Measurements from ENCODE around the gene PAFAH1B2. TPM values are rescaled to one million over a fixed set of nuclear protein-coding genes. Genes with fewer than 3 reads are reported as not detected.
"Not testable (repeated sequence)": the region's sequence is repeated elsewhere in the genome, so short reads cannot be mapped to it uniquely, and the experiment has no call there.

PAFAH1B2 gene, protein sequence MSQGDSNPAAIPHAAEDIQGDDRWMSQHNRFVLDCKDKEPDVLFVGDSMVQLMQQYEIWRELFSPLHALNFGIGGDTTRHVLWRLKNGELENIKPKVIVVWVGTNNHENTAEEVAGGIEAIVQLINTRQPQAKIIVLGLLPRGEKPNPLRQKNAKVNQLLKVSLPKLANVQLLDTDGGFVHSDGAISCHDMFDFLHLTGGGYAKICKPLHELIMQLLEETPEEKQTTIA
- 10 to 100 TPM; 81.9 to 85.5 TPM for total RNA-seq

DNA sequence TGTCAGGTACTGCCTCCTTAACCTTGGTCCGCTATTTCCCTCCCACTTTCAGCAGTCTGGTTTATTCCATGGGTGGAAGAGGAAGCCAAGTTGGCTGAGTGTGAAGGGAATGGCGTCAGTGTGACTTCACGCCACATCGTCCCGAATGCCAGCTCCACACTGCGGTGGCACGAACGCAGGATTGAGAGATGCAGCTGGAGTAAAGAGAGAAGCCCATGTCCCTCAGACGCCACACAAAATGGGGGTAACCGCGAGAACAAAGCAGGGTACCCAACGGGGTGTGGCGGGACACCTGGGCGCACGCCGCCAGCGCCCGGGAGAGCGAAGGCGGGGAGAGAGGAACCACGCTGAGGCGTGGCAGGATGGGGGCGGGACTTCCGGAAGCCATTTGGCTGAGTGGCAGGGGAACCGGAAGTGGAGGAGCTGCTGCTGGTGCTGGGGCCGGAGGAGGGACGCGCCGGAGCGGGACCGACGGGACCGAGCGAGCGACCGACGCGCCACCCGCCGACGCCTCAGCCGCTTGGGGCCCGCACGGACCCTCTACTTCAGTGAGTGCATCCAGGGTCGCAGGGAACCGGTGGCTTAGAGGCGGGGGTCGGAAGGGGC, at the start of gene PAFAH1B2:
Gene PAFAH1B2, plus strand, starts transcription at position 417 of the 606 bp plus-strand sequence. CDS start 8,161 bp downstream, outside the sequence.
- ChIA-PET POLR2A (interaction anchor here (0.6 to 1.6 kb wide), 7 partner anchors 22 to 839 kb away, joined by 3 to 10 read pairs (median 6); partner anchors contain the start of genes PCSK7, RNF214 and SIDT2), CTCF (interaction anchor here (0.8 to 2.4 kb wide), 5 partner anchors 22 to 234 kb away, joined by 3 to 8 read pairs (median 4); partner anchors contain the start of gene PCSK7)

DNA sequence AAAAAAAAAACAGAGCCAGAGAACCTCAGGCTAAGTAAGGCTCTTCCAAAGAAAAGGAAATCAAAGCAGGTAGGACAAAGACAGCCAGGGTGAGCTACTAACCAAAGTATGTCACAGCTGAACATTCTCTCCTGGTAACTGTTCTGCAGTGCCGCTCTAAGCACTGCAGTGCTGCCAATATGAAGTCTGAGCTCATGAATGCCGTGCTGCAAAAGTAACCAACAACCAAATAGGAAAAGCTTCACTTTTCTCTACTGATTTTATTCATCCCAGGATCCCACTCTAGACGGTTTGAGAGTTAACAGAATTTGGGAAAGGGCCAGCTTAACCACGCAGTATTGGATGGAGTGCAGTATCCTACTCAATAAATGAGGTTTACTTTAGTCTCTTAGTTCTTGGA, 49.3 kb upstream of the PAFAH1B2 start:
- ChIA-PET POLR2A (interaction anchor here (0.7 to 1.5 kb wide), 3 partner anchors 11 to 83 kb away, joined by 3 to 5 read pairs (median 4); no protein-coding TSS in a partner anchor), CTCF (interaction anchor here (0.7 to 1.4 kb wide), 6 partner anchors 10 to 304 kb away, joined by 3 to 6 read pairs (median 4); no protein-coding TSS in a partner anchor)

DNA sequence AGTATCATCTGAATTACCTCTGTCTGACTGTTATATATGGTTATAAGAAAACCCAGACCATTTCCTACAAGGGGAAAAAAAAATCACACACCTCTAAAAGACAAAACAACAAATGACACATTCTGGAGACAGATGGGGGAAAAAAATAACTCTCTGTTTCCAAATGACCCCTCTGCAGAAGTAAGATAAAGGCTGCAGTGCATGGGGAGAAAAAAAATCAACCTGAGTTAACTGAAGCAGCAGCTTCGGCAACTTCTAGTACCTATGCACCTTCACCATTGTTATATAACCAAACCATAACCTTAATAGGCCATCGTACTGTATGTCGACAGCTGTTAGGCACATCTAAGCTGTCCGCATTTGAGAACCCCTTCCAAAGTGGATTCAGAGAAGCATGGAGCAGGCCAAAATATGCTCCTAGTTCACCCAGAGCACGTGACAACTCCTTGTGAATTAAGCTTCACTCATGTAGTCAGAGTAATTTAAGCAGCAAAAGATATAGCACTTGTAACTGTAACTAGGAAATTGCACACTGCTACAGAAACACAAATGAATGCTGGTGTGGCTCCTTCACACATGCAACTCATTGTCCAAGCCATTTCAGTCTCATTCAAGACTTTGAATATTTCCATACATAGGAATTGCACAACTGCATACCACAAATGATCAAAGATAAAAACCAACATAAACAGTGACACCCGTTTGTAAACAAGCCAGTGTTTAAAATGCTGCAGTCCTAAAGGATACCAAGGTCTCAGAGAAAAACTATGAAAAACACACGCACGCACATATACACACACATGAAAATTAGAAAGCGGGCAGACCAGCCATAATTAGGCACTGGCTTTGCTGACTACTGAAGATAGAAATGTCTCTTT, 48.6 kb upstream of the PAFAH1B2 start:
- CTCF ChIA-PET = interaction anchor here (0.7 to 1.4 kb wide), 7 partner anchors 9 to 305 kb away, joined by 3 to 6 read pairs (median 3); no protein-coding TSS in a partner anchor

DNA sequence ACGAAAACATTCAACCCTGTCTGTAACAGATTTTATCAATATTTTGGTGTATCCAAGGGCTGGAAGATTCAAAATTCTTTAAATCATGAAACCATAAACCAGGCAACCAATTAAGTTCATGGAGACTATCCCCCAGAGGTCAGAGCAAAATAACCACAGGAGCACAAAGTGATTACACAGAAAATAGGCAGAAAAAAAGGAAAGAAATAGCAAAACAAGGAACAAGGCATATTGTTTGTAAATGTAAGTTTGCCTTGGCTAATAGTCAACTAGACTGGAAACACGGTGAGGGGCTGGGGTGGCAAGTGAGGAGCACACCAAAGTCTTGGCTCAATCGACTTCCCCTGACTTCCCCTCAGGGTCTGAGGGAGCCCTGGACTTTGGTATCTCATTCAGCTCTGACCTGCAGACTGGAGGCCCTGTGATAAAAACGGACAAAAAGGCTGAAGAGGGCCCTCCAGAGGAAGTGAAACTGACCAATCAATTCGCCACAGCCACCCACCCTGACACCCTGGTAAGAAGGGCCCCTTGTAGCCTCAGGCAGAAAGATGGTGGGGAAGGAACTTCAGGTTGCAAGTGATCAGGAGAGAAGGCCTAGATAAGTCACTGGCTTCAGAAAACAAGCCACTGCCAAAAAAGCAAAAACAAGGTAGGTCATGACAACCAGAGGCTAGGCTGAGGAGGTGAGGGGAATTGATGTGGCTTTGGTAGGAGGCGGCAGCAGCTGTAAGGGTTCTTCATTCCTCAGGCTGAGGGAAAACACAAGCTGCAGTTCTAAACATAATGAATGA, 47.7 kb upstream of the PAFAH1B2 start:
- POLR2A ChIA-PET = interaction anchor here (0.7 to 1.6 kb wide), 6 partner anchors 69 to 260 kb away, joined by 3 to 4 read pairs (median 4); no protein-coding TSS in a partner anchor
- CTCF ChIA-PET = no interaction called here

More for the DNA sequence above, 48.6 kb upstream of the PAFAH1B2 start:
- POLR2A ChIA-PET = interaction anchor here (0.7 to 1.5 kb wide), 3 partner anchors 10 to 84 kb away, joined by 3 to 5 read pairs (median 4); no protein-coding TSS in a partner anchor

DNA sequence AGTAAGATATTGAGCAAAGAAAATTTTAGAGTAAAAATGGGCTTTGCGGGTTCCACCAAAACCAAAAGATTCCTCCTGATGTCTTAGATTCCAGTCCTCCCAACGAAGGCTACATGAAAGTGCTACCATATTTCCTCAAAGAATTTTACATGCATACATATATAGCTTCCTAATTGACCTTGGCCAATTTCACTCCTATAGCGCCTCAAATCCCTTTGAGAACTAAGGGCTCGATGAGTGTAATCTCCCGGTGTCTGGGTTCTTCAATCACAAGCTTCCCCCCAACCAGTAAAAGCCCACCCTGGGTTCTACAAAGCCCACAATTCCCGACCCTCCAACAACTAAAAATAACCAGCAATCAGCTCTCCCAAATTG, 47.1 kb upstream of the PAFAH1B2 start:
- POLR2A ChIA-PET = interaction anchor here (0.7 to 1.9 kb wide), 7 partner anchors 70 to 261 kb away, joined by 3 to 5 read pairs (median 4); no protein-coding TSS in a partner anchor
- CTCF ChIA-PET = no interaction called here

DNA sequence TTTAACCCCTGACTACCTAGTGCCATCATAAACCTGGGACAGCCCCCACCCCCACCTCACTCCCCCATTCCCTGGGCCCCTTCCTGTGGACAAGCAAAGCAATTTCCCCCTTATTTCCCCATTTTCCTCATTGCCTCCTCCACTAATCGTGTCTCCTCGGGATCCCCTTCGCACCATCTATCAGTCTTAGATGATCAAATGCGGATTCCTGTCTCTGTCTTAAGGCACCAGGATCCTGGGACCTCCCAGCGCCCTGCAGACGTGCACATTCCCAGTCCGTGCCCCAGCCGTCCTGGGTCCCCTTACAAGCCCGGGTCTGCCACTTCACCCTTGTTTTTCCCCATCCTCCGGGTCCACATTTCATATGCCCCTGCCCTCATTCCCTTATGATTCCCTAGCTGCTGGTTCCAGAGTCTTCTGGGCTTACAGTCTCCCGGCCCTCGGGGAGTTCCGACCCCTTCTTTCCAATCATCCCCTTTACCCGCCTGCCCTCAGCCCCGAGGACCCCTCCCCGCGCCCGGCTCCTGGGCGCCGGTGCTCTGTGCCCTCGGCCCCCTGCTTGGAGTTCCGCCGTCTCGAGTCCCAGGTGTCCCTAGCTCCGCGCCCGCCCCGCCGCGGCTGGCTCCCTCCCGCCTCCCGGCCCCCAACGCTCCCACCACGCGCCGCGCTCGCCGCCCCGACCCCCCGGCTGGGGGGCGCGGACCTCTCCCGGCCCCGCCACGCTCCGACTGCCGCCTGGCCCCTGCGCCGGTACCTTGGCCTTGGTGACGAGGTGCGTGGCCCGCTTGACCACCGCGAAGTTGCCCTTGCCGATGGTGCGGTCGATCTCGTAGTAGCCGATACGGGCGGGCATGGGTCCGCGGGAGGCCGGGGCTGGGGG, 46.5 kb upstream of the PAFAH1B2 start:
- ChIA-PET CTCF (interaction anchor here (1.3 kb wide), 1 partner anchor 245 kb away, joined by 5 read pairs; no protein-coding TSS in a partner anchor), POLR2A (interaction anchor here (0.5 to 1.9 kb wide), 9 partner anchors 37 to 262 kb away, joined by 3 to 8 read pairs (median 4); no protein-coding TSS in a partner anchor)

DNA sequence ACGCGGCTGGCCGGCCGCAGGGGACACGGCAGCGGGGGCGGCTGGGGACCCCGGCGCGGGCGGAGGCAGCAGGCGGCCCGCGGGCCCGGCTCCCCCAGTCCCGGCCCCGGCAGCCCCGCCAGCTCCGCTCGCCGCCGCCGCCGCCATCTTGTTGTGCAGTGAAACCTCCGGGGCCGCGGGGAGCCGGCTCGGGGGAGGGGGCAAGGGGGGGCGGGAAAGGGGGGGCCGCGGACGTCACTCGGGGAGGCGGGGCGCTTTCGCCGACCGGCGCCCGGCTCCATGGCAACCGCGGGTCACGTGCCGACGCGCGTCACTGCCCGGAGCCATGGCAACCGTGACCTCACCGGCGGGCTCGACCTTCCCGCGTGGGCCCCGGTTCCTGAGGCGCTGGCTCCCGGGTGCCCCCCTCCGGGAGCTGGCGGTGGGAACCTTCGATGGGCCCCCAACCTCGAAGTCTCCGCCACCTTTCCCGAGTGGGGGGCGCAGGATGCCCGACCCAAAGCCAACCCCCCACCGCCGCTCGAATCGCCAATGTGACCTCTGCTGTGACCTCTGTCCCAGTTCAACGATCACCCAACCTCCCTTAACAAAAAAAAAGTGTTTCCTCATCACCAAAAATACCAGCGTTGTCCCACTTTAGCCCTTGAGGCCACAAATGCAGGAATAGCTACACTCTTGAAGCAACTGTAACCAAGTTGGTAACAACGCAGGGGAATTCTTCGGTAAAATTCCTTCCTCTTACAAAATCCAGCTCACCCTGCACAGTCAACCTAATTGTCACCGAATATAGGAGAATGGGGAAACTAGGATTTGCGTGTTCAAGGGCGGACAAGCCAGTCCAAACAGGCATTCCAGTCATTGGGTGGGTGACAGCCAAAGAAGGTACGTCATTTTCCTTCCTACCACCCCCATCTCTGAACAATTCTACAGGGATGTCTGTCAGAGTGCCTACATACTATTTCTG, 45.5 kb upstream of the PAFAH1B2 start, which contains the start of gene SIK3:
Gene SIK3, minus strand, starts transcription at position 160 of the 964 bp plus-strand sequence. Its CDS starts 13 bp downstream, at position 147.
- POLR2A ChIA-PET = interaction anchor here (1.1 to 1.9 kb wide), 5 partner anchors 9 to 308 kb away, joined by 3 to 5 read pairs (median 4); no protein-coding TSS in a partner anchor
- CTCF ChIA-PET = interaction anchor here (0.6 to 1.8 kb wide), 3 partner anchors 128 to 246 kb away, joined by 3 to 5 read pairs (median 4); no protein-coding TSS in a partner anchor

DNA sequence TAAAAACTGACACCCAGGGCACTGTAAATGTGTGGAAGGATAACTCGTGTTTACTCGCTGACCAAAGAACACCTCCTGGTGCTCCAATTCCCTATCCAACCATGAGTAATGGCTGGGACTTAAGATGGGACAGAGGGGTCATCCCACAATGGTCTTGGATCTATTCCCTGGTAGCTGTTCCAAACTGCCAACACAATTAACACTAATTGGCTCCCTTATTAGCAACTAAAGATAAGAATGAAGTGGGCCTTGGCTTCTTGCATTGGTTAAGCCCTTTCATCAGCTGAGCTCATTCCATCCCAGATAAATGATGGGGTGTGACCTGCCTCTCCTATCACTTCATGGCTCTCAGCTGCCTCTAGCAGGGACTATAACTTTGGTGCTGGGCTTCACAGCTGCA, 44.4 kb upstream of the PAFAH1B2 start:
- POLR2A ChIA-PET = no interaction called here
- CTCF ChIA-PET = interaction anchor here (1.8 kb wide), 1 partner anchor 127 kb away, joined by 4 read pairs; no protein-coding TSS in a partner anchor

DNA sequence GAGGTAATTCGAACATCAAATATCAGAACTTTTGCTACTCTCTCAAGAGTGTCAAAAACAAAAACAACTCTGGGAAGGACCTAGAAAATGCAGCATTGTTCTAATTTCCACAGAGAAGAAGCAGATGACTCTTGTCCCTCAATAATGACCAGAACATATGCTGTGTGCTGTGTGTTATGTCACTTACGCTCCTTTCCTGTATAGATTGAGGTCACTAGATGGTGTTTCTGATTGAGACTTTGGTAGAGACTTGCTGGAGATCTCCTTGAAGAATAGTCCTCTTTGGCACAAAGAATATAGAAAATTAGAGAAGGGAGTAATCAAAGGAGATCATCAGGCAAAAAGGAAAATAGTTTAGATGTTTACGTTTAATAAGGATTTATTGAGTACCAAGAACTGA, 43.5 kb upstream of the PAFAH1B2 start:
- POLR2A ChIA-PET = no interaction called here

DNA sequence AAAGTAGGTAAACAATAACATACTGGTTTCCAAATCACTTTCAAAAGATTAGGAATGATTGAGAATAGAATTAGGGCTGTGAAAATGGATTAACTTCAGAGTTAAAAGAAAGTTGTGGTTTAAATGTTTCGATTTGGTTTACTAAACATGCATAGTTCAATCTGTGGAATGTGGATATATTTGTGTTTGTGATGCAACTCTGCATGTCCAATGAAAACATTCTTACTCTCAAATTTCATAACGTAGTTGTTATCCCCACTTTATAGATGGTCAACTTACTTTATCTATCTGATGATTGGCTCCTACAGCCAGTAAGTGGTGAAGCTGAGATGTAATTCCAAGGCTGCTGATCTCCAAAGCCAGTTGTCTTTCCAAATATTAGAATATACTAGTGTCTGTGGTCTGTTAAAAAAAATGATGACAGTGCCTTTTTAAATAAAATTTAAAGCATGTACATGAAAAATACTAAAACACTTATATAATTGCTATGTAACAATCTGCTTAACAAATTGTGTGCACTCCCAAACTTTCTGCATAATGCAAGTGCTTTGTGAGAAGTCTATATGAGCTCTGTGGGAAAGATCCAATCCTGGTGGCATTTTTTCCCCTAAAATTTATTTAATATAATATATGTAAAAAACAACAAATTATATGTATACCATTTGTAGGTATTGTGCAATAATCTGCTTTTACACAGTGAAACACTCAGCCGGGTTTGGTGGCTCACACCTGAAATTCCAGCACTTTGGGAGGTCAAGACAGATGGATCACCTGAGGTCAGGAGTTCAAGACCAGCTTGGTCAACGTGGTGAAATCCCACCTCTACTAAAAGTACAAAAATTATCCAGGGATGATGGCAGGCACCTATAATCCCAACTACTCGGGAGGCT, 36.1 kb upstream of the PAFAH1B2 start:
- ChIA-PET POLR2A (no interaction called here), CTCF (interaction anchor here (1.0 to 4.7 kb wide), 2 partner anchors 271 to 318 kb away, joined by 3 to 40 read pairs; partner anchors contain the start of gene APOA5)

More for the DNA sequence above, 43.5 kb upstream of the PAFAH1B2 start:
- CTCF ChIA-PET = interaction anchor here (1.8 kb wide), 1 partner anchor 126 kb away, joined by 4 read pairs; no protein-coding TSS in a partner anchor

DNA sequence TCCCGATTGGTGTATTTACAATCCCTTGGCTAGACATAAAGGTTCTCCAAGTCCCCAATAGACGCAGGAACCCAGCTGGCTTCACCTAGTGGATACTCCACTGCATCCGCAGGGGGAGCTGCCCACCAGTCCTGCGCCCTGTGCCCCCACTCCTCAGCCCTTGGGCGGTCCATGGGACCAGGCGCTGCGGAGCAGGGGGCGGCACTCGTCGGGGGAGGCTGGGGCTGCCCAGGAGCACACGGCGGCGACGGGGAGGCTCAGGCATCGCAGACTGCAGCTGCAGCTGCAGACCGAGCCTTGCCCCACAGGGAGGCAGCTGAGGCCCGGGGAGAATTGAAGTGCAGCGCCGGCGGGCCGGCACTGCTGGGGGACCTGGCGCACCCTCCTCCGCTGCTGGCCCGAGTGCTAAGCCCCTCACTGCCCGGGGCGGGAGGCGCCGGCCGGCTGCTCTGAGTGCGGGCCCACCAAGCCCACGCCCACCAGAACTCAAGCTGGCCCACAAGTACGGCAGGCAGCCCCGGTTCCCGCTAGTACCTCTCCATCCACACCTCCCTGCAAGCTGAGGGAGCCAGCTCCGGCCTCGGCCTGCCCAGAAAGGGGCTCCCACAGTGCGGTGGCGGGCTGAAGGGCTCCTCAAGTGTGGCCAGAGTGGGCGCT, 33.7 kb upstream of the PAFAH1B2 start:
- ChIA-PET POLR2A (no interaction called here), CTCF (no interaction called here)

DNA sequence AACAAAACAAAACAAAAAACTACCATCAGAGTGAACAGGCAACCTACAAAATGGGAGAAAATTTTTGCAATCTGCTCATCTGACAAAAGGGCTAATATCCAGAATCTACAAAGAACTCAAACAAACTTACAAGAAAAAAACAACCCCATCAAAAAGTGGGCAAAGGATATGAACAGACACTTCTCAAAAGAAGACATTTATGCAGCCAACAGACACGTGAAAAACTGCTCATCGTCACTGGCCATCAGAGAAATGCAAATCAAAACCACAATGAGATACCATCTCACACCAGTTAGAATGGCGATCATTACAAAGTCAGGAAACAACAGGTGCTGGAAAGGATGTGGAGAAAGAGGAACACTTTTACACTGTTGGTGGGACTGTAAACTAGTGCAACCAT, 31.6 kb upstream of the PAFAH1B2 start:
- POLR2A ChIA-PET, CTCF ChIA-PET: not testable (repeated sequence)

DNA sequence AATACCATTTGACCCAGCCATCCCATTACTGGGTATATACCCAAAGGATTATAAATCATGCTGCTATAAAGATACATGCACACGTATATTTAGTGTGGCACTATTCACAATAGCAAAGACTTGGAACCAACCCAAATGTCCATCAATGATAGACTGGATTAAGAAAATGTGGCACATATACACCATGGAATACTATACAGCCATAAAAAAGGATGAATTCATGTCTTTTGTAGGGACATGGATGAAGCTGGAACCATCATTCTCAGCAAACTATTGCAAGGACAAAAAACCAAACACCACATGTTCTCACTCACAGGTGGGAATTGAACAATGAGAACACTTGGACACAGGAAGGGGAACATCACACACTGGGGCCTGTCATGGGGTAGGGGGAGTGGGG, 31.1 kb upstream of the PAFAH1B2 start:
- POLR2A ChIA-PET, CTCF ChIA-PET: not testable (repeated sequence)

DNA sequence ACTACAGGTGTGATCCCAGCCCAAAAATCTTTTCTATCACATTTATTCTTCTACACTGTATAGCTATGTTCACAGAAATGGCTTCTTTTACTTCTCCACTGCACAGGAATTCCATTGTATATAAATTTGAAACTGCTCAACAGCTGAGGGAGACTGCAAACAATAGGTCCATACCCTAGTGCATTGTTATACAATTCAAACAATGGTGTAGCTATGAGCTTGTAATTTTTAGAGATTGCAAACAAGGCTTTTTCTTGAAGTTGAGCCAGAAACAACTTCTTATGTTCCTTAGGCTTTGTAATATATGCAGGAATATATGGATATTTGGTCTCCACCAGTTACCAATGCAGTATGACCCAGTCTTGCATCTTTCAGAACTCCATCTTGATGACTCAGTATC, 26.4 kb upstream of the PAFAH1B2 start:
- CTCF ChIA-PET = no interaction called here
- POLR2A ChIA-PET = no interaction called here

DNA sequence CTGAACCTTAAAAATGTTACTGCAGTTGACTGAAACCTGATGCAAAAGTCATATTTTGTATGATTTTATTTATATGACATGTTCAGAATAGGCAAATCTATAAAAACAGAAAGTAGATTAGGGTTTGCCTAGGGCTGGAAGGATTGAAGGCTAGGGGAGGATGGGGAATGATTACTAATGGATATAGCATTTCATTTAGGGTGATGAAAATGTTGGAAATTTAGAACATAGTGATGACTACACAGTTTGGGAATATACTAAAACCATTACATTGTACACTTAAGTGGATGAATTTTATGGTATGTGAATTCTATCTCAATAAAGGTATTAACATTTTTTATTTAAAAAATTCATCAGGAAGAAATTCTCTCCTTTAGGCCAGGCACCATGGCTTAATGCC, 22.9 kb upstream of the PAFAH1B2 start:
- CTCF ChIA-PET = no interaction called here
- POLR2A ChIA-PET = interaction anchor here (0.6 kb wide), 1 partner anchor 36 kb away, joined by 5 read pairs; no protein-coding TSS in a partner anchor
